ENCODE results near the gene FAM90A26. TPM values are rescaled to one million over a fixed set of nuclear protein-coding genes. Genes with fewer than 3 reads are reported as not detected.
"Not testable (repeated sequence)": the region's sequence is repeated elsewhere in the genome, so short reads cannot be mapped to it uniquely, and the experiment has no call there.

FAM90A26 gene
- total RNA-seq, 1 experiment from 2014 or later: not detected

GRCh38 chr4:9132849-9133248 is 37.4 kb upstream of the FAM90A26 start:
- H3K9me2 ChIP-seq (replicated peaks; ENCODE audit: low read length); BruUV-seq (replicated peaks); H3K79me2 ChIP-seq (ENCODE audit: low read length); DNase-seq; POLR2A ChIA-PET (ENCODE audit: unreplicated experiment); H3K27me3 ChIP-seq (ENCODE audit: low read length); H3K36me3 ChIP-seq (ENCODE audit: low read depth, low read length); H3F3A ChIP-seq (ENCODE audit: low read length, unreplicated experiment); H3K4me2 ChIP-seq (ENCODE audit: low read length); H3K9me3 ChIP-seq (ENCODE audit: low read length); intact Hi-C loops (cut with micrococcal nuclease); H3K4me1 ChIP-seq (ENCODE audit: insufficient read depth, low read length); H3K27ac ChIP-seq (ENCODE audit: low read length); H3K9ac ChIP-seq (ENCODE audit: low read length); CTCF ChIA-PET; H3K4me3 ChIP-seq (ENCODE audit: low read length); ATAC-seq; H4K20me1 ChIP-seq (ENCODE audit: low read length); H2AFZ ChIP-seq (ENCODE audit: low read length): not testable (repeated sequence)

- not testable (repeated sequence) for BruUV-seq (replicated peaks)
These were observed 36.2 kb upstream of the FAM90A26 start for GRCh38 chr4:9134011-9134410.

GRCh38 chr4:9134556-9134955 is 35.7 kb upstream of the FAM90A26 start:
- CTCF ChIA-PET; H3K4me3 ChIP-seq (ENCODE audit: low read length): not testable (repeated sequence)

More at GRCh38 chr4:9134011-9134410, 36.2 kb upstream of the FAM90A26 start:
- H3K9me3 ChIP-seq (ENCODE audit: low read length); H3K4me1 ChIP-seq (ENCODE audit: insufficient read depth, low read length); H3K36me3 ChIP-seq (ENCODE audit: low read depth, low read length); intact Hi-C loops (cut with micrococcal nuclease); H3K9me2 ChIP-seq (replicated peaks; ENCODE audit: low read length); POLR2A ChIA-PET (ENCODE audit: unreplicated experiment); H3K79me2 ChIP-seq (ENCODE audit: low read length); H4K20me1 ChIP-seq (ENCODE audit: low read length); H3F3A ChIP-seq (ENCODE audit: low read length, unreplicated experiment); H3K9ac ChIP-seq (ENCODE audit: low read length); H3K27me3 ChIP-seq (ENCODE audit: low read length); H3K27ac ChIP-seq (ENCODE audit: low read length); H3K4me2 ChIP-seq (ENCODE audit: low read length); H3K4me3 ChIP-seq (ENCODE audit: low read length); ATAC-seq; DNase-seq; H2AFZ ChIP-seq (ENCODE audit: low read length); CTCF ChIA-PET: not testable (repeated sequence)

GRCh38 chr4:9141050-9141449 is 29.2 kb upstream of the FAM90A26 start:
- H4K20me1 ChIP-seq (ENCODE audit: low read length); H3K27me3 ChIP-seq (ENCODE audit: low read length); DNase-seq; H3K4me3 ChIP-seq (ENCODE audit: low read length); H3K79me2 ChIP-seq (ENCODE audit: low read length); H3K4me1 ChIP-seq (ENCODE audit: insufficient read depth, low read length); H3K9me2 ChIP-seq (replicated peaks; ENCODE audit: low read length); CTCF ChIA-PET; H3K9ac ChIP-seq (ENCODE audit: low read length); H2AFZ ChIP-seq (ENCODE audit: low read length); H3K4me2 ChIP-seq (ENCODE audit: low read length); POLR2A ChIA-PET (ENCODE audit: unreplicated experiment); H3K36me3 ChIP-seq (ENCODE audit: low read depth, low read length); BruUV-seq (replicated peaks); H3K9me3 ChIP-seq (ENCODE audit: low read length); H3F3A ChIP-seq (ENCODE audit: low read length, unreplicated experiment); H3K27ac ChIP-seq (ENCODE audit: low read length); ATAC-seq; intact Hi-C loops (cut with micrococcal nuclease): not testable (repeated sequence)

More at GRCh38 chr4:9134556-9134955, 35.7 kb upstream of the FAM90A26 start:
- DNase-seq; H3K27me3 ChIP-seq (ENCODE audit: low read length); H3K36me3 ChIP-seq (ENCODE audit: low read depth, low read length); intact Hi-C loops (cut with micrococcal nuclease); H3K4me1 ChIP-seq (ENCODE audit: insufficient read depth, low read length); H3K9ac ChIP-seq (ENCODE audit: low read length); H4K20me1 ChIP-seq (ENCODE audit: low read length); H3K4me2 ChIP-seq (ENCODE audit: low read length); H3K9me3 ChIP-seq (ENCODE audit: low read length); BruUV-seq (replicated peaks); H2AFZ ChIP-seq (ENCODE audit: low read length); ATAC-seq; H3K27ac ChIP-seq (ENCODE audit: low read length); H3F3A ChIP-seq (ENCODE audit: low read length, unreplicated experiment); POLR2A ChIA-PET (ENCODE audit: unreplicated experiment); H3K9me2 ChIP-seq (replicated peaks; ENCODE audit: low read length); H3K79me2 ChIP-seq (ENCODE audit: low read length): not testable (repeated sequence)

- intact Hi-C loops (cut with micrococcal nuclease); H2AFZ ChIP-seq (ENCODE audit: low read length); H3K9me3 ChIP-seq (ENCODE audit: low read length); H3K4me3 ChIP-seq (ENCODE audit: low read length); H3K4me2 ChIP-seq (ENCODE audit: low read length); DNase-seq; H3K27me3 ChIP-seq (ENCODE audit: low read length); H3K79me2 ChIP-seq (ENCODE audit: low read length); H3K9me2 ChIP-seq (replicated peaks; ENCODE audit: low read length); H3F3A ChIP-seq (ENCODE audit: low read length, unreplicated experiment); CTCF ChIA-PET; H3K27ac ChIP-seq (ENCODE audit: low read length); H3K9ac ChIP-seq (ENCODE audit: low read length); ATAC-seq; H3K4me1 ChIP-seq (ENCODE audit: insufficient read depth, low read length); POLR2A ChIA-PET (ENCODE audit: unreplicated experiment); H3K36me3 ChIP-seq (ENCODE audit: low read depth, low read length); BruUV-seq (replicated peaks); H4K20me1 ChIP-seq (ENCODE audit: low read length): not testable (repeated sequence)
These were observed 27.4 kb upstream of the FAM90A26 start for GRCh38 chr4:9142786-9143185.
